NCI-H2107 treated with DMSO at 0.1 percent for 48 hours (cell line): ENCODE results near the gene FRRS1L.

Experiments used
- DNase-seq: peaks from one replicate; lab custom pipeline; 2025; ENCODE audit not compliant: unreplicated experiment; lab: John Stamatoyannopoulos, UW

The FRRS1L gene

GRCh38 chr9:109176963-109177362, 9.9 kb upstream of the FRRS1L start:
- DNase-seq = no peak

- DNase-seq = no peak
Observed at GRCh38 chr9:109176386-109176785, 9.3 kb upstream of the FRRS1L start.

- no peak for DNase-seq
Observed at GRCh38 chr9:109172935-109173334, 5.9 kb upstream of the FRRS1L start.

- no peak for DNase-seq
Observed at GRCh38 chr9:109171926-109172325, 4.9 kb upstream of the FRRS1L start.

GRCh38 chr9:109168170-109168569, 1.1 kb upstream of the FRRS1L start:
- no peak for DNase-seq

- no peak for DNase-seq
Observed at GRCh38 chr9:109167716-109168115, 667 bp upstream of the FRRS1L start.

- DNase-seq = no peak
Observed at GRCh38 chr9:109166171-109166770, 778 bp downstream of the FRRS1L start.

- no peak for DNase-seq
Observed at GRCh38 chr9:109164042-109164441, 3.0 kb downstream of the FRRS1L start.

GRCh38 chr9:109163194-109163593, 3.9 kb downstream of the FRRS1L start:
- DNase-seq = no peak

GRCh38 chr9:109162677-109163076, 4.4 kb downstream of the FRRS1L start:
- no peak for DNase-seq

GRCh38 chr9:109161471-109161870, 5.6 kb downstream of the FRRS1L start:
- no peak for DNase-seq

- no peak for DNase-seq
Observed at GRCh38 chr9:109159583-109159982, 7.5 kb downstream of the FRRS1L start.

GRCh38 chr9:109158651-109159050, 8.4 kb downstream of the FRRS1L start:
- DNase-seq = no peak

GRCh38 chr9:109156708-109157107, 10.3 kb downstream of the FRRS1L start:
- DNase-seq = no peak

GRCh38 chr9:109150925-109151545, 16.0 kb downstream of the FRRS1L start:
- DNase-seq = no peak

- DNase-seq = no peak
Observed at GRCh38 chr9:109149722-109150121, 17.3 kb downstream of the FRRS1L start.

- no peak for DNase-seq
Observed at GRCh38 chr9:109149089-109149488, 18.0 kb downstream of the FRRS1L start.

GRCh38 chr9:109145051-109145450, 22.0 kb downstream of the FRRS1L start:
- DNase-seq = no peak

- no peak for DNase-seq
Observed at GRCh38 chr9:109143881-109144562, 23.0 kb downstream of the FRRS1L start.

GRCh38 chr9:109141375-109141774, 25.7 kb downstream of the FRRS1L start:
- no peak for DNase-seq

- DNase-seq = no peak
Observed at GRCh38 chr9:109139851-109140250, 27.2 kb downstream of the FRRS1L start.

GRCh38 chr9:109138421-109138820, 28.6 kb downstream of the FRRS1L start:
- DNase-seq = no peak
